Bronchial epithelial cell (primary cell): ENCODE data around the gene PDLIM1. TPM values are rescaled to one million over a fixed set of nuclear protein-coding genes. Genes with fewer than 3 reads are reported as not detected.

ENCODE experiments used
- DNase-seq: peaks from one replicate; pipeline ENCODE4 v3.0.0-alpha.2; 2010; ENCODE audit warnings: low read depth
- FAIRE-seq: peaks from 2 replicates; lab custom pipeline; 2011; peaks lifted over from hg19 to GRCh38; lab: Jason Lieb, UNC
- H3K27me3 ChIP-seq: 2 replicates; pipeline ENCODE4 v1.5.1; 2011; ENCODE audit warnings: low read length; ENCODE audit not compliant: control insufficient read depth, insufficient read depth
- H3K36me3 ChIP-seq: 2 replicates; pipeline ENCODE4 v1.5.1; 2011; ENCODE audit warnings: low read length; ENCODE audit not compliant: control insufficient read depth, insufficient read depth
- H3K4me3 ChIP-seq: 2 replicates; pipeline ENCODE4 v1.5.1; 2011; ENCODE audit warnings: mild to moderate bottlenecking, low read depth, low read length, control low read depth
- total RNA-seq: library from RNA; depleted of rRNA; stranded (reverse); fragments of >200 nt; gene quantifications from 2 replicates; pipeline ENCODE4 v1.2.1, GENCODE V29; 2014
- TF ChIP-seq, protein P1 (sequence below): IDR thresholded peaks from 2 replicates; pipeline ENCODE4 v1.5.1; 2011; ENCODE audit warnings: mild to moderate bottlenecking, moderate library complexity, low read length, control low read depth, inconsistent platforms; ENCODE audit not compliant: insufficient read depth, severe bottlenecking

The PDLIM1 gene
- total RNA-seq, 1 donor from 2014 or later = 19.2 TPM

DNA sequence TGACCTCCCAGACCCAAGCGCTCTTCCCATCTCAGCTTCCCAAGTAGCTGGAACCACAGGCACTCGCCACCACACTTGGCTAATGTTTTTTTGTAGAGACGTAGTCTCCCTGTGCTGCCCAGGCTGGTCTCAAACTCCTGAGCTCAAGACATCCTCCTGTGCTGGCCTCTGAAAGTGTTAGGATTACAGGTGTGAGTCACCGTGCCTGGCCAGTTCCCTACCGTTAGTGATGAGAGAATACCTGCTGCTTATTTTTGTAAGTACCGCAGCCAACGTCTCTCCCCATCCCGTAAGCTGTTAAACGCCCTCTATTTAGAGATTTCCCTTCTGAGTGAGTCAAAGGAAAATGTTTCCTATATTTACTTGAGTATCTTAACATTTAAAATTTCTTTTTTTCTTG is 38.5 kb upstream of the PDLIM1 start:
- Histone ChIP-seq H3K36me3 (no peaks in the 10 kb centered on the region), H3K4me3 (no peak overlapping the region), H3K27me3 (no peaks in the 10 kb centered on the region)
- DNase-seq = peak; percentile 72
- no peak for FAIRE-seq
- TF ChIP-seq, protein P1, sequence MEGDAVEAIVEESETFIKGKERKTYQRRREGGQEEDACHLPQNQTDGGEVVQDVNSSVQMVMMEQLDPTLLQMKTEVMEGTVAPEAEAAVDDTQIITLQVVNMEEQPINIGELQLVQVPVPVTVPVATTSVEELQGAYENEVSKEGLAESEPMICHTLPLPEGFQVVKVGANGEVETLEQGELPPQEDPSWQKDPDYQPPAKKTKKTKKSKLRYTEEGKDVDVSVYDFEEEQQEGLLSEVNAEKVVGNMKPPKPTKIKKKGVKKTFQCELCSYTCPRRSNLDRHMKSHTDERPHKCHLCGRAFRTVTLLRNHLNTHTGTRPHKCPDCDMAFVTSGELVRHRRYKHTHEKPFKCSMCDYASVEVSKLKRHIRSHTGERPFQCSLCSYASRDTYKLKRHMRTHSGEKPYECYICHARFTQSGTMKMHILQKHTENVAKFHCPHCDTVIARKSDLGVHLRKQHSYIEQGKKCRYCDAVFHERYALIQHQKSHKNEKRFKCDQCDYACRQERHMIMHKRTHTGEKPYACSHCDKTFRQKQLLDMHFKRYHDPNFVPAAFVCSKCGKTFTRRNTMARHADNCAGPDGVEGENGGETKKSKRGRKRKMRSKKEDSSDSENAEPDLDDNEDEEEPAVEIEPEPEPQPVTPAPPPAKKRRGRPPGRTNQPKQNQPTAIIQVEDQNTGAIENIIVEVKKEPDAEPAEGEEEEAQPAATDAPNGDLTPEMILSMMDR = no peak

DNA sequence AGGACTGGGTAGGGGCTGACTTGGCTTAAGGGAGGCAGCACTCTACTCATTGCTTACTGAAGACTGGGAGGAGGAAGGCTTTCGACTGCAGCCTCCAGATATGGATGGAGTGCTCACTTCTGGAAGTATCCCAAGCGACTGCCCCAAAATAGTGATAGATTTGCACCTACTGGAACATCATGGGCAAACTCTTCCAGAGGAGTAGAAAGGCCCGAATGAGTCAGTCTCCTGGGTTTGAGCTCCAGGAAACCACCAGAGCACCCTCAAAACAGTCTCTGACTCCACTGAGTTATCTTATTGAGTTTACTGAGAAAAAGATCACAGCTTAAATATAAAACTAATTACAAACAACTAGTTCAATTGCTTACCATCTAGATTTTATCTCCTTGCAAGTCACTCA is 37.2 kb upstream of the PDLIM1 start:
- no peak for FAIRE-seq
- no peaks in the 10 kb centered on the region for H3K36me3 ChIP-seq
- H3K4me3 ChIP-seq = no peak overlapping the region
- H3K27me3 ChIP-seq = no peaks in the 10 kb centered on the region
- TF ChIP-seq, protein P1 = no peak
- no peak for DNase-seq

DNA sequence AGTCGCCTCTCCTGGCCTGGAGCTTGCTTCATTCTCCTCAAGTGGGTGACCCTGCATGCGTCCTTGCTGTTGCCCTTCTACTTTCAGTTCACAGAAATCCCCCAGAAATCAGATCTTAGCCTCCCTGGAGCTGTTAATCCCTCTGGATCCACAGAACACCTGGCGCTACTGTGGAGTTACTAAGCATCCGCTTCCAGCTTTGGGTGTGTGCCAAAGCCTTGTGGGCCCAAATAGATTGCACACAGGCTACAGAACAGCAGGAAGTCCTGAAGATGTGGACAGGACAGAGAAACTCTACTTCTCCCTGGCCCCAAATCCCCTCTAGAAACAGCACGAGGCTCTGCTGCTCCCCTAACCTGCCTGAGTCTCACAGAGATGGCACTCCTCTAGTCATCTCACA is 36.6 kb upstream of the PDLIM1 start:
- Histone ChIP-seq H3K27me3 (no peaks in the 10 kb centered on the region), H3K36me3 (no peaks in the 10 kb centered on the region), H3K4me3 (no peak overlapping the region)
- DNase-seq (peak; percentile 68), FAIRE-seq (no peak)
- TF ChIP-seq, protein P1 = peak; percentile 4

DNA sequence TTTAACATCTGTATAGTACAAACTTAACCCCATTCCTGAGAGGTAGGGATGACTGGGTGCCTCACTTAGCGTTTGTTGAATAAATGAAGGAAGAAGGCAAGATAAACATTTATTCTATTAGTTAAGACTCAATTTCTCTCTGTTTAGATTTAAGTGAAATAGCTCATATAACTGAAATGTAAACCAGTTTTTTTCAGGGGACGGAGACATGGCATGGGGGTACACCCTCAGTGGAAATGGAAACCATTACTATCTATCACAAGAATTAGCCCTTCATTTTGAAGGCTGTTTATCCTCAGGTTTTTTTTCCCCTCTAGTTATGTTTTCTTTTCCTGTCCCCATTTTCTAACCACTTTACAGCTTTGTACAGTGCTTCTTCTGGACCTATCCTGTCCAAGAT is 35.6 kb upstream of the PDLIM1 start:
- no peak for FAIRE-seq

DNA sequence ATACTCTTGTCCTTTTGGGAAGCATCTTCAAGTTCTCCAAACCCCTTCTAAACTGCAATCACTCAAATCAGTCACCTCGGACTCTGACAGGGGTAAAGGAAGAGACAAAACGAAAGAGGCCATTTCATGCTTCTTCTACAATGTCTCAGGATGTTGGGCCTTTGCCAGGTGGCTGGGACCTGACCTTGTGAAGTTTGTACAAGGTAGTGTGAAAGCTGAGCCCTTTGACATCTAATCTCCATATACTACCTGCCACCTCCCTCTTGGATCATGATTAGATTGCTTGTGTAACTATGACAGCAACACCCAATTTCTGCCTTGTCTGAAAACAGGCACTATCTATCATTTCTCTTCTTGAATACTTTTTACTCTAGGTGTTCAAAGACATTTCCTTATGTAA is 35.1 kb upstream of the PDLIM1 start:
- Histone ChIP-seq H3K36me3 (no peaks in the 10 kb centered on the region), H3K4me3 (no peak overlapping the region), H3K27me3 (no peaks in the 10 kb centered on the region)
- FAIRE-seq (no peak), DNase-seq (no peak)
- TF ChIP-seq, protein P1 = no peak

More for the DNA sequence above, 35.6 kb upstream of the PDLIM1 start:
- no peaks in the 10 kb centered on the region for H3K36me3 ChIP-seq
- no peak overlapping the region for H3K4me3 ChIP-seq
- no peaks in the 10 kb centered on the region for H3K27me3 ChIP-seq
- TF ChIP-seq, protein P1 = no peak
- no peak for DNase-seq

DNA sequence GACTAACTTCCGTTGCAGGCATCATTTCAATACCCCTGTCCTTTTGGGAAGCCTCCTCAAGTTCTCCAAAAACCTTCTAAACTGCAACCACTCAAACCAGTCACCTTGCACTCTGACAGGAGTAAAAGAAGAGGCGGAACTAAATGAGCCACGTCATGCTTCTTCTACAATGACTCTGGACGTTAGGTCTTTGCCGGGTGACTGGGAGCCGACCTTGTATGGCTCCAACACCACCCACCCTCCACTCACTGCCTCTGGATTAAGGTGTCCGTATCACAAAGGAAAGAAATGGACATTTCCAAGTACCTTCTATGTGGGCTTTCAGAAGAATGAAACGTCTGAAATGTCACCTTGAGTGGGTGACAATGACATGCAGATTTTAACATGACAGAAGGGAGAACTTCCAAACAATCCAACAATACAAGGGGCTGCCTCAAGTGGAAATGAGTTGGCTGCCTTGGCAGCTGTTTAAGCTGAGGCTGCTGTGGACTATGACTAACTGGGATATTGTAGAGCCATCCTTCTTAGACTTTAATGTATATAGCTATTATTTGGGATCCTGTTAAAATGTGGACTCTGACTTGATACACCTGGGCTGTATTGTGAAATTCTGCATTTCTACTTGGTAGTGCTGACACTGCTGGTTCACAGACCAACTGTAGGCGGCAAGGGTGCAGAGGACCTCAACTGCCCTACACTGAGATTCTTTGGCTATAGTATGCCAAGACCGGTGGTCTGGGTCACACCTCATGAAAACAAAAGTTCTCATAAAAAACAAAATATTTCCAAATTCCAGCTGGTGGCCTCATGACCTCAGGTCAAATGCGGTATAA is 33.8 kb upstream of the PDLIM1 start:
- DNase-seq (no peak), FAIRE-seq (no peak)
- Histone ChIP-seq H3K27me3 (no peaks in the 10 kb centered on the region), H3K36me3 (no peaks in the 10 kb centered on the region), H3K4me3 (no peak overlapping the region)
- TF ChIP-seq, protein P1 = no peak
